GM21529 (cell line): ENCODE results near the gene PALD1.

Experiments used
- ATAC-seq: cut with Tn5 transposase; IDR thresholded peaks from one replicate; pipeline ENCODE4 v1.9.1; 2021; ENCODE audit not compliant: unreplicated experiment

The PALD1 gene

DNA sequence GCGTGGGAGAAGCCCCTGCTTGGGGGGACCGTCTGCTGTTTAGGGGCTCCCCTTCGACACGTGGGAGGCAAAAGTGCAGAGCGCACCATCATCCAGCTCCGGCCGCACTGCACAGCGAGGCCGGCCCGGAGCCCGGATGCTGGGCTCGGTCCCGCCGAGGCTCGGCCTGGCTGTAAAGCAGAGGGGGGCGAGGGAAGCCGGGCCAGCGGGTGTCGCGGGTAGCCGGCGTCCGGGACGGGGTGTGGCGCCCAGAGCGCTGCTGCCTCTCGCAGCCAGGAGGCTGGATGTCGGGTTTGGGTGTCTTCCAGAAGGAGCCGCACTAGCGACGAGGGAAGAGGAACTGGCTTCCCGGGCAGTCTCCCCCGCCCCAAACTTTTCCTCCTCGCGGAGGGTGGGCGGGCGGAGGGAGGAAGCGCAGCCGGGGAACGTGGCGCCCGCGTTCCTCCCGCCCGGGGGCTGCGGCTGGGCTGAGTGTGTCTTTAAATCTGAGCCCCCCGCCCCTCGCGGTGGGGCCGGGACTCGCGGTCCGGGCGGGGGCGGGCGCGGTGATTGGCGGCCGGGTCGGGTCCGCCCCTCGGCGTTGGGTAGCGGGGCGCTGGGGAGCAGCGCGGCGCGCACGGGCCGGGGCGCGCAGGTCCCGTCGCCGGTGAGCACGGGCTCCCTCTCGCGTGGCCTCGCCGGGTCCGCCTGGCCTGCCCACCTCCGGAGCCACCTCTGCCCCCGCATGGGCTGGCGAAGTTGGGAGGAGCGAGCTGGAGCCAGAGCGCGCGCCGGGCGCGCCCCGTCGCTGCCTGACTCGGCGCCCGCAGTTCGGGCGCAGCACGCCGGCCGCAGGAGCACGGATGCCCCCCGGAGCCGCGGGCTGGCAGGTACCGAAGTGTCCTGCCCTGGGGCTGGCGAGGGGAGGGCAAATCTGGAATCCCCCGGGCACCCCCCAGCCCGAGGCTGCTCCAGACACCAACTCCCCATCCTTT lies at the start of gene PALD1:
PALD1 (plus strand) TSS at position 577 of the 974 bp plus-strand sequence. CDS start 47,185 bp downstream, outside the sequence.
- no peak for ATAC-seq

GRCh38 chr10:70430493-70431445 lies 47.8 kb upstream of the PALD1 start:
- ATAC-seq = no peak

DNA sequence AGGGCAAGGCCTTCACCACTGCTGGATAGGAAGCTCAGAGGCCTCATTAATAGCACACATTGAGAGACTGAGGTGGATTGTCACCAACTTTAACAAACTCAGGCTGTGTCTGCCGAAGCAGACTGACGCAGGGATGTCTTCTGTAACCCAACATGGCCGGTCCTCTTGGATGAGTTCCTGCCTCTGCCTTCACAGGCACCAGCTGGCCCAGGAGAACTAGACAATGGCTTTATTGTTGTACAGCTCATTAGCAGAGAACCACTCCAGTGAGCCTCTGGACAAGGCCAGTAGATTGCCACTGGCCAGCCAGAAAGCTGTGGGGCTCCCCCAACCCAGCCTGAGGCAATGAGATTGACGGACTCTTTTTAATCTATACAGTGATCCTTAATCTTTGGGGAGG lies 46.5 kb upstream of the PALD1 start:
- ATAC-seq = no peak

DNA sequence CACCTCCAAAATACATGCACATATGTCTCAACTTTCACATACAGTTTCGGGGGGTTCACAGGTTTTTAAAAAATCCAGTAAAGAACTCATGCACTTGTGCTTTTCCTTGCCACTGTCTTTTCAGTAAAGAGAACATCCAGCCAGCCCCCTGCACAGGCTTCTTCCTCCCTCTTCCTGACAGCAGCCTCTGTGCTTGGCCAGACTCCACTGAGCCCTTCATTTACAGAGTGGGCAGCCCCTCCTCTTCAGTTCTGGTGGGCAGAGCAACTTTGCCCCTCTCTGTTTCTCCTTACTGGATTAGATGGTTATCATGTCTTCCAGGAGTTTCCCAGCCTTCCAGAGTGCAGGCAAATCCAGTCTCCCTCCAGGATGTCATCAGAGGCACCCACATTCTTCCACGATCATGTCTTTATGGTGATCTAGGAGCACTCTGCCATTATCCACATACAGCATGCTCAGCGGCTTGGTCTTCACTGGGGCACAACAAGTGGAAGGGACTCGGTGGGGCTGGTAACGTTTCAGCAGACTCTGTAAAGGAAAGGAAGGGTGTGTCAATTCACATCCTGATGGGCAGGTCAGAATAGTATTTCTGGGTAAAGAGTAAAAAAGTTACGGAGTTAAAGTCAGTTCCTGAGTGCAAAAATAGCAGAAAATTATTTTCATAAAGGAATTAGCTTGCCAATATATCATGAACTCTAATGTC lies 45.9 kb upstream of the PALD1 start:
- no peak for ATAC-seq

DNA sequence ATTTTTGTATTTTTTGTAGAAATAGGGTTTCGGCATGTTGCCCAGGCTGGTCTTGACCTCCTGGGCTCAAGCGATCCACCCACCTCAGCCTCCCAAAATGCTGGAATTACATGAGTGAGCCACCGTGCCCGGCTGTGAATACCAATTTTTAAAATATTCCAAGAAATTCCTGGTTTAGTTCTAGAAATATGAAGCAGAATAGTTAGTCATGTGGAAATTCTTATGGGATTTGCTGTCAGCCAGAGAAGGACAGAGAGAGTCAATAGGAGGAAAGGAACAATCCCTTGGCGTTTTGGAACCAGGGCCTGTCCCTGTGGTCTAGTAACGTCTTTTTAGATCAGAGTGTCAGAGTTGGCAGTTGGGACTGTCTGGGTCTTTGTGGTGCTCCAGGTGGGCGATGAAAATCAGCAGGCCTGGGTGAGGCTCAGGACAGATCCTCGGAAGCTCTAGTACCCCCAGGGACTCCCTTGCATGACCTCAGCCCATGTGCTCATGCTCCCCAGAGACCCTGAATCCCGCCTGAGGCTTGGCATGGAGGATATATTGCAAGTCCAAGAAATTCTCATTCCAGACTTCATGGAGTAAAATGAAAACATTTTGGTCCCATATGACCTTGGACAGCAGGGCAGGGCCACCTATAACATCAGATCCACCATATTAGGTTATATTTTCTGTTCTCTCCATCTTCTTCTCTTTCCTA lies 44.8 kb upstream of the PALD1 start:
- no peak for ATAC-seq

DNA sequence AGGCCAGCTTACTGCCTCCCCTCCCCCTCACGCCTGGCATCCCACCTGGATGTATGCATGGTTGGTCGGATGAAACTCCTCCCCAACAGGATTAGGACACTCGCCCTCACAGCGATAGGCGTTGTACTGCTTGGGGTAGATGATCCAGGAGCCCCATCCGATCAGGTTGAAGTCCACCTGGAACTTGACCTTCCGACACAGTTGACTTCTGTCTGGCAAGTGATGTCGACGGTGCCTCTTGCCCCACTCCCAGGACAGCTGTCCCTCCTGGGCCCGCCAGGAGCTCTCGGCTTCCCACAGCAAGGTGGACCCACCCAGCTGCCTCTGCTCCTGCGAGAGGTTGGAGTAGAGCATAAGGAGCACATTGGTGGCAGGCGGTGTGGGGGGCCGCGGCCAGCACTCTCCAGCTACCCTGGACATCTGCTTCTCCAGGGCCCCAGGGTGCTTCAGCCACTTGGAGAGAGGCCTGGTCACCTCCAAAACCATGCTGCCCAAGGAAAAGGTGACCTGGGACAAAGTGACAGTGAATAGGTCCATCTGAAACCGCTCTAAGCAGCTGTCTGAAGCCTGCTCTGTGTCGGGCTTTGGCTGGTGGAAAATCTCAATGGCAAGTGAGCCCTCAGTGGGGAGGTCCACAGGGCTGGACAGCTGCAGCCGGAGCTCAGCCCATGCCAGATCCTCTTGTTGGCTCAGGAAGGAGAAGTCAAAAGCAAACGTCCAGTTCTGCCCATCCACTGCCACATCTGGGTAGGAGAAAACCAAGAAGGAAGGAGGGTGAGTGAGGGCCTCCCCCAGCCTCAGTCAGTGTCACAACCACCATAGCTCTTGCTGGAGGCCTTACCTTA lies 43.1 kb upstream of the PALD1 start:
- ATAC-seq = no peak

- no peak for ATAC-seq
Observed at GRCh38 chr10:70437721-70438120, 40.8 kb upstream of the PALD1 start.

- ATAC-seq = no peak
Observed at GRCh38 chr10:70440296-70441160, 38.0 kb upstream of the PALD1 start.

GRCh38 chr10:70441161-70441894 lies 37.2 kb upstream of the PALD1 start, which contains the start of gene NODAL:
Gene NODAL (minus strand): TSS chr10:70441681. CDS start chr10:70441667, 14 bp downstream.
- no peak for ATAC-seq

DNA sequence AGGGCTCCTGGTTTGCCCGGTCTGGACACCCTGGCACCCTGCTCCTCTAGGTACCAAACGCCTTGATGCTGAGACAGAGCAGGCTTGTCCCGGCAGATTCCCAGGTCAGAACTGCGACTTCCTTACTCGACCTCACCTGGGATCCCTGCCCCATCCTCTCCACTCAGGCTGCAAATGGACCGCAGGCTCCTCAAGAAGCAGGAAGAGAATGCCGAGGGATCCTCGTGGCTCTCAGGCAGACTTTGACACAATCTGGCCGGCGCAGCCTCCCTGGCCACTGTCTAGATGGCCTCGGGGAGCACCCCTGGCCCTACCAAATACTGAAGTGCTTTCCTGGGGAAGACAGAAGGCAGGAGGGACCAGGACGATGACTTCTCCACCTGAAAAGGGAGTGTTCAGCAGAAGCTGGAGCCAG lies 36.7 kb upstream of the PALD1 start:
- ATAC-seq = no peak

- ATAC-seq = no peak
Observed at GRCh38 chr10:70442332-70442988, 36.1 kb upstream of the PALD1 start.

GRCh38 chr10:70444744-70445143 lies 33.8 kb upstream of the PALD1 start:
- no peak for ATAC-seq

DNA sequence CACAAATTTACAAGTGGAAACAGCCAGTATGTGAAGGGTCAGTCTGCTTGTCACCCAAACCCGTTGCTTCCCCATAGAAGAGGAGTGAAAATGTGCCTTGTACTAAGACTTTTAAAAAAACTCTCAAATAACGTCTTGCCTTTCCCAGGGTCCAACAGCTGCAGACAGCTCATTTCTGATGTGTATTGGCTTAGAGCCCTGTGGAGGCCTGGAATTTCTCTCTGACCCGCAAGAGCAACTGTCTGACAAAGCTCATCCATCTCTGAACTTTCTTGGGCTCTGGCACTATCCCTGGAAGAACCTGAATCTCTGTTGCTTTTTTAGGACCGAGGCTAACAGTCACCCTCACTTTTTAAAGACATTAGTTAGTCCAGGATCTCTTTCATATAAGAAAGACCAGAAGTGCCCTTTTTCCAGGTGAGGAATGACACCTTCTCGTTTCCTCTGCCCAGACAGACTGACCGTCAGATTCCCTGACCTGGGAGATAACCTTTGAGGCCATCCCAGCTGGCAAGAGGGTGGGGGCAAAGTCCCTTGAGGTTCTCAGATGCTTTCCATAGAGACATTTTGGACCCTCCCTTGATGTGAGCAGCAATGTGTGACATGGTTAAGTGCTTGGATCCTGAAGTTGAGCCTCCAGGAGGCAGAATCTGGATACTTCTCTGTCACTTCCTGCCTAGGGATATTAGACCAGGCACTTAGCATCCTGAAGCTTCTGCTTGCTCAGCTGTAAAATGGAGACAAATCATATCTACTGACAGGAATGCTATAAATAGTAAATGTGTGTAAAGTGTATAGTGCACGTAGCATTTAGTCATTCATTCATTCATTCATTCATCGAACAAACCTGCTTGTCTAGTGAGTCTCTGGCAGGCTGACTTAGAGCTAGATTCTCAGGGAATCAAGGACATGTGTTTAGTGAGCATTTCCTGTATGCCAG lies 32.6 kb upstream of the PALD1 start:
- no peak for ATAC-seq

- no peak for ATAC-seq
Observed at GRCh38 chr10:70448236-70448635, 30.3 kb upstream of the PALD1 start.

- ATAC-seq = no peak
Observed at GRCh38 chr10:70455213-70455630, 23.3 kb upstream of the PALD1 start.

- no peak for ATAC-seq
Observed at GRCh38 chr10:70456164-70456563, 22.4 kb upstream of the PALD1 start.
